CD4-positive, alpha-beta T cell treated with Interleukin-4 for 1 hour (primary cell): ENCODE measurements around the gene POMT2.
A peak's percentile ranks its signal among the peaks of the same experiment; 100 is the strongest.
"Not testable (repeated sequence)": the region's sequence is repeated elsewhere in the genome, so short reads cannot be mapped to it uniquely, and the experiment has no call there.

Experiments used
- DNase-seq, 2 donors: peaks; one replicate each; pipeline ENCODE4 v3.0.0-alpha.2; 2020 to 2022

Gene POMT2, protein sequence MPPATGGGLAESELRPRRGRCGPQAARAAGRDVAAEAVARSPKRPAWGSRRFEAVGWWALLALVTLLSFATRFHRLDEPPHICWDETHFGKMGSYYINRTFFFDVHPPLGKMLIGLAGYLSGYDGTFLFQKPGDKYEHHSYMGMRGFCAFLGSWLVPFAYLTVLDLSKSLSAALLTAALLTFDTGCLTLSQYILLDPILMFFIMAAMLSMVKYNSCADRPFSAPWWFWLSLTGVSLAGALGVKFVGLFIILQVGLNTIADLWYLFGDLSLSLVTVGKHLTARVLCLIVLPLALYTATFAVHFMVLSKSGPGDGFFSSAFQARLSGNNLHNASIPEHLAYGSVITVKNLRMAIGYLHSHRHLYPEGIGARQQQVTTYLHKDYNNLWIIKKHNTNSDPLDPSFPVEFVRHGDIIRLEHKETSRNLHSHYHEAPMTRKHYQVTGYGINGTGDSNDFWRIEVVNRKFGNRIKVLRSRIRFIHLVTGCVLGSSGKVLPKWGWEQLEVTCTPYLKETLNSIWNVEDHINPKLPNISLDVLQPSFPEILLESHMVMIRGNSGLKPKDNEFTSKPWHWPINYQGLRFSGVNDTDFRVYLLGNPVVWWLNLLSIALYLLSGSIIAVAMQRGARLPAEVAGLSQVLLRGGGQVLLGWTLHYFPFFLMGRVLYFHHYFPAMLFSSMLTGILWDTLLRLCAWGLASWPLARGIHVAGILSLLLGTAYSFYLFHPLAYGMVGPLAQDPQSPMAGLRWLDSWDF

GRCh38 chr14:77320238-77320935, at the start of gene POMT2:
POMT2 (minus strand) TSS chr14:77320883; CDS start chr14:77320681, 202 bp downstream.
- DNase-seq: peak; percentile 94

GRCh38 chr14:77369285-77369684, 48.6 kb upstream of the POMT2 start:
- DNase-seq: peak in 1 of 2 donors; percentile 38

DNA sequence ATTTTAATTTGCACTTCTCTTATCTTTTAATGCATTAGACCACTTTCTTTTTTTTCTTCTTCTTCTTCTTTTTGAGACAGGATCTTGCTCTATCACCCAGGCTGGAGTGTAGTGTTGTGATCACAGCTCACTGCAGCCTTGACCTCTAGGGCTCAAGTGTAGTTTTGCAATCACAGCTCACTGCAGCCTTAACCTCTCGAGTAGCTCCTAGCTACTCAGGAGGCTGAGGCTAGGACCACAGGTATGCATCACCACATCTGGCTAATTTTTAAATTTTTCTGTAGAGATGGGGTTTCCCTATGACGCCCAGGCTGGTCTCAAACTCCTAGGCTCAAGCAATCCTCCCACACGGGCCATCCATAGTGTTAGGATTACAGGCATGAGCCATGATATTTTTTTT, 43.5 kb upstream of the POMT2 start:
- DNase-seq: no peak

- DNase-seq: no peak
Observed at GRCh38 chr14:77359626-77360025, 38.9 kb upstream of the POMT2 start.

GRCh38 chr14:77356899-77357298, 36.2 kb upstream of the POMT2 start:
- no peak for DNase-seq

- DNase-seq: no peak
Observed at GRCh38 chr14:77355811-77356210, 35.1 kb upstream of the POMT2 start.

GRCh38 chr14:77353469-77354141, 32.9 kb upstream of the POMT2 start:
- no peak for DNase-seq

- DNase-seq: no peak
Observed at GRCh38 chr14:77347751-77348150, 27.1 kb upstream of the POMT2 start.

GRCh38 chr14:77346495-77346894, 25.8 kb upstream of the POMT2 start:
- DNase-seq: no peak

- no peak for DNase-seq
Observed at GRCh38 chr14:77344377-77344996, 23.8 kb upstream of the POMT2 start.

GRCh38 chr14:77343662-77344061, 23.0 kb upstream of the POMT2 start:
- DNase-seq: no peak

- DNase-seq: no peak
Observed at GRCh38 chr14:77342726-77343397, 22.2 kb upstream of the POMT2 start.

GRCh38 chr14:77340389-77340788, 19.7 kb upstream of the POMT2 start:
- no peak for DNase-seq

- no peak for DNase-seq
Observed at GRCh38 chr14:77339407-77339806, 18.7 kb upstream of the POMT2 start.

GRCh38 chr14:77338302-77338701, 17.6 kb upstream of the POMT2 start:
- no peak for DNase-seq

DNA sequence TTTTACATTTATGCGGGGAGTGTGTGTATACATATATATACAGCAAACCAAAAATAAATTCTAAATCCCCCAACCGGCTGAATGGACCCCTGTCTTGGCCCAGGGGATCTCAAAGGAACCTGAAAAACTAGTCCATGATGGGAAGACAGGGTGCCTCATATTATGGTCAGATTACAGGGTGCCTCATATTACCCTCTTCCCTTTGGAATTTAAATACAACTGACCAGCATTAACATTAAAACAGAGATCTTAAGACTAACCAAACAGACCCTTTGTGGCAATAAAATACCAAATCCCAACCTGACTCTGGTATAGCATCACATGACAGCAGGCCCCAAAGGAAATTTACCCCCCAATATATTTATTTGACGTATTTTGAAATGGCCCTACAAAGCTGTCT, 17.2 kb upstream of the POMT2 start:
- no peak for DNase-seq

GRCh38 chr14:77337255-77337654, 16.6 kb upstream of the POMT2 start:
- not testable (repeated sequence) for DNase-seq

- DNase-seq: no peak
Observed at GRCh38 chr14:77335576-77335975, 14.9 kb upstream of the POMT2 start.

GRCh38 chr14:77329872-77330271, 9.2 kb upstream of the POMT2 start:
- no peak for DNase-seq

GRCh38 chr14:77327111-77327510, 6.4 kb upstream of the POMT2 start:
- DNase-seq: no peak

DNA sequence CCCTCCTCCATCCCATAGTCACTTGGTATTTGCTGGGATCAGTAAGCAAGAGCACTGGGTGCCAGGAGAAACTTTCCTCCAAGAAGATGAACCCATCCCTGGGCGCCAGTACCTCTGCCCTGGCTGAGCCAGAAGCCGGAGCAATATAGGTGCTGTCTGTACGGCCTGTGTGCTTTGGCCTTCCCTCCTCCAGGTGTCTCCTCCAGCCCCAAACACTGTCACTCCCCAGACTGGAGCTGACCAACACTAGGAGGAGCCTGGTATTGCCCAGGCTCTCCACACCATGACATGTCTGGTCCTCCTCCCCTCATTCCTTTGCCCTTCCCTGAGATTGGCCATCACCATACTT, 5.0 kb upstream of the POMT2 start:
- DNase-seq: no peak
